ENCODE measurements around the gene CYP24A1.

Gene CYP24A1

DNA sequence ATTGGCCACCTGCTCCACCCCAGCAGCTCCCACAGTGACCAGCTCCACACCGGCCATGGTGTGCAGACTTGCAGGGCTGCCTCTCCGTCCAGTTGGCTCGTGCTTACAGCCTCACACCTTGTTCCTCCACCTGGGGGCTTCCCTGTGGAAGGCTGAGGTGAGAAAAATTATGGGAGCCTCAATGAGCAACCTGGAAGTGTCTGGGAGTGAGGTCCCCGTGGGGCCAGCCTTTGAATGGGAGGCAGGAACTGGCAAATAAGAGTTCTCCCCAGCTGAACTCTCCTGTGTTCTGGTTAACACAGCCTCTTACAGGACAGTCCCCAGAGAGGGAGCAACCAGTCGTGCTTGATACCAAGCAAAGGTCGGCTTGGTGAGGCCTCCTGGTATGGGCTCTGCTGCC is 30.3 kb upstream of the CYP24A1 start:
- DNase-seq (ENCODE audit: extremely low read depth in 1 of 2, low read depth in 1 of 2): no peak

DNA sequence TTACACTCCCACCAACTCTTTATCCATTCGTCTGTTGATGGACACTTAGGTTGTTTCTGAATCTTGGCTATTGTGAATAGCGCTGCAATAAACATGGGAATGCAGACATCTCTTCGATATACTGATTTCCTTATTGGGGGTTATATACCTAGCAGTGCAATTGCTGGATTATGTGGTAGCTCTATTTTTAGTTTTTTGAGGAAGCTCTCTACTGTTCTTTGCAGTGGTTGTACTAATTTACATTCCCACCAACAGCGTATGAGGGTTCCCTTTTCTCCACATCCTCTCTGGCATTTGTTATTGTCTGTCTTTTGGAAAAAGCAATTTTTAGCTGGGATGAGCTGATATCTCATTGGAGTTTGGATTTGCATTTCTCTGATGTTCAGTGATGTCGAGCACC is 29.5 kb upstream of the CYP24A1 start:
- DNase-seq (ENCODE audit: extremely low read depth in 1 of 2, low read depth in 1 of 2): no peak

DNA sequence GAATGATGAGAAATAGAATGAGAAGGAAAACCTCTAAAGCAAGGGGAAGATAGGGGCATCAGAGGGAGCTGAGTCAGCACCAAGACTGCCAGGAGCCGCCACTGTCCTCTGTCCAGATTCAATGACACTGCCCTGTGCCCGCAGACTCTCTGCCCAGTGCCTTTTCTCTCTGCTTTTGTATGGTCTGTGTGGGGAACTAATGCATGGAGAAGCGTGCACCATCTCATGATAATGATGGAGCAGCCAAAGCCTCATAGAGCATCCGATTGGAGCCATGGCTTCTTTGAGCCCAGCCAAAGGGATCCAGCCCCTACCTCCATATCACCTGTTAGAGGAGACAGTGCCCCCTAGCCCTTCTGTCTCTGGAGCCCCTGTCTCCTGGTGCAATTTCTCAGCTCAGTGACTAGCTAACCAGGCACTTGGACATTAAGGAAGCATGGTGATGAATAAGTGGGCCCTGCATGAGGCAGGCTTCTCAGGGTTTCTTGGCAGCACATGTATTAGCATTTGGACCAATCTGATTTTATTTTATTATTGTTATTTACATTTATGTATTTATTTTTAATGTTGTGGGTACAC is 27.6 kb upstream of the CYP24A1 start:
- no peak for DNase-seq (ENCODE audit: extremely low read depth in 1 of 2, low read depth in 1 of 2)

DNA sequence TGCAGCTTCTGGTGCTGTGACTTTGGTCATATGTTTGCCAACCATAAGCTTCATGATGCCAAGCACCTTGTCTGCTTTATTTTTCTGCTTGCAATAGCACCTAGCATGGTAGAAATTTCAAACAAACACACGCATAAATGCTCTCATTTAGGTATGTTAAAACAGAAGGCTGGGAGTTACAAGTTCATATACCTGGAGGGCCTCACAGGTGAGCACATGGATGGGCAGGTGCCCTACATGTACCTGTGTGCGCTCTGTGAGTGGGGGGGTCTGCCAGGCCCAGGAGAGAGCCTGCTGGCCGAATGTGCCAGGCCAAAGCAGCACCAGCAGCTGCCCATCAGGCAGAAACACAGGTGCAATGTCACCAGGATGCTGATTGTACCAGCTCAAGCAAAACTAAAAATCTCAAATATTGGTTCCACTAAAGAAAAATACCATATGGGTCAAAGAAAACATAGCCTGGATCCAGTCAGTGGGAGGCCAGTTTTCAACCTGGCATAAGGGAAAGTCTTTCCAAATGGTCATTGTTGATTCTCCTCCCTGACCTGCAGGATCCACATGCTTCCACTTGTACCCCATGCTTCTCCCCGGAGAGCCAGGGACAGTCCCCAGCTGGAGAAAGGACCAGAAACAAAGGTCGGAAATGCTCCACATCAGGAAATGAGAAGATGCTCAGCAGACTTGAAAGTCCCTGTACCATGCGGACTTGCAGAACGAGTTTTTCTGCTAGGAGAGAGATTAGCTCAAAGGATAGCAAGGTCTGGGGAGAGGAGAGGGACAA is 26.9 kb upstream of the CYP24A1 start:
- no peak for DNase-seq (ENCODE audit: extremely low read depth in 1 of 2, low read depth in 1 of 2)

DNA sequence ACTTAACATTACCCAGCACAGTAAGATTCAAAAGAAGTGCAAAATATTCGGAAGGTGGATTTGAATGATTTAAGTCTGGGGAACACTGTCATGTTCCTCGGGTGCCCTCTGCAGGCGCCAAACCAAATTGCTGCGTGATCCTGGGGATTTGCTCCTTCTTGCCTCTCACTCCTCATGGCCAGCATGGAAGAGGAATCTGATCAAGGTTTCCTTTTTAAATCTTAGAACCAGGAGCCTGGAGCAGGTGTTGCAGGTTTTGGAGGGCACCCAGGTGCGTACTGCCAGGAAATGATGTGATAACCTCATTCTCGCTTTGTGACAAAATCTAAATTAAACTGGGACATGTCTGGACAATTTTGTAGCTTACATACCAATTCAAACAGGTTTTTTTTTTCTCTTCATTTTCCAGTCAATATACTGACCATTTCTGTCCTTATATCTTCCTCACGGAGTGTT is 26.0 kb upstream of the CYP24A1 start:
- peak; percentile 19 to 51 for DNase-seq (ENCODE audit: extremely low read depth in 1 of 2, low read depth in 1 of 2)

DNA sequence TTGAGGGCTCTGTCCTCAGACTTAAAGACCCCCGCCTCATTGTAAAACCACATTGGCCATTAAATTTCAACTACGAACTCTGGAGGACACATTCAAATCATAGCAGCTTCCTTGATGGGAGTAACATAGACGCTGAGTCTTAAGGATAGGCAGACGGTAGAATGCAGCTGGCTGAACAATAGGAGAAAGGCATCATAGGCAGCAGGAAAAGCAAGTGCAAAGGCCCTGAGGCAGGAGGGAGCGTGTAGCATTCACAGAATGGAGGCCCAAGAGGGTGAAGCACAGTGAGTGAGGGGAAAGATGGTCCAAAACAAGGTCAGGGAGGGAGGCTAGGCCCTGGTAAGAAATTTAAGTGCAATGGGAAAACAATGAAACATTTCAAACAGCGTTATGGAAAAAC is 25.5 kb upstream of the CYP24A1 start:
- no peak for DNase-seq (ENCODE audit: extremely low read depth in 1 of 2, low read depth in 1 of 2)

DNA sequence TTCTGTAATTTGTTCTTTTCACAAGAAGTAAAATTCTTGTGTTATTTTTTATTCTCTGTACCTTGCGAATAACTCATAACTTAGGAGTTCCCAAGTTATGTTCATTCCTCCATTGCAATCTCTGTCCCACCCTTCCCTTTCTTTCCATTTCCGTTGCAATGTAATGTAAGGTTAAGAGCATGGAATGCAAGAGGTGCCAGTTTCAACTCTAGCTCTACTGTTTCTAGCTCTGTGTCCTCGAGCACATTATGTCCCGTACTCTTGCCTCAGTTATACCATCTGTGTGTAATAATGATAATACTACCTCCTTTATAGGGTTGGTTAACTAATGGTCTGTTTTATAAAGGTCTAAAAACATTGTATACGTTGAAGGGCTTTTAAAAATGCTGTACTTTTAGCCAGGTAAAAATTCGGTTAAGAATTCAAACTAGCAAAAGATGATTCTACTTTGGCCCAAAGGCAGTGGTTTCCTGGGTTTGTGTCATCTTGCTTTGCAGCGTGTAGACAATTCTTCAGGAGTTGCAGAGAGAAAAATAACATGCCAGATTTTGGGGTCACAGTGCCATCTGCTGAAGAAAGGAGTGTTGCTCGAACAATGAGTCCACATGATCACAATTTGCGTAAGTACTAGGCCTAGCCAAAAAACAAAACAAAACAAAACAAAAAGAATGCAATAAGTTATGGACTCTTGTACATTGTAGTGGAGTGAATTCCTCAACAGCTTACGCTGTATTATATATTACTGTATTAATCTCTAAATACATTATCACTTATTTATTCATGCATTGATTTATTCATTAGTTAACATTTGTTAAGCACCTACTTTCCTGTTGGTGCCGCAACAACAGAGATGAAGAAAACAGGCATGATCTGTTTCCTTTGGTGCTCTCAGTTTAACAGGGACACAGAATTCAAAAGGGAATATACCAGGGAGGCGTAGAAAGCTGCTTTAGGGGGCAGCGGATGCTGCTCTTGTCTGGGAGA is 24.1 kb upstream of the CYP24A1 start:
- DNase-seq (ENCODE audit: extremely low read depth in 1 of 2, low read depth in 1 of 2): no peak

DNA sequence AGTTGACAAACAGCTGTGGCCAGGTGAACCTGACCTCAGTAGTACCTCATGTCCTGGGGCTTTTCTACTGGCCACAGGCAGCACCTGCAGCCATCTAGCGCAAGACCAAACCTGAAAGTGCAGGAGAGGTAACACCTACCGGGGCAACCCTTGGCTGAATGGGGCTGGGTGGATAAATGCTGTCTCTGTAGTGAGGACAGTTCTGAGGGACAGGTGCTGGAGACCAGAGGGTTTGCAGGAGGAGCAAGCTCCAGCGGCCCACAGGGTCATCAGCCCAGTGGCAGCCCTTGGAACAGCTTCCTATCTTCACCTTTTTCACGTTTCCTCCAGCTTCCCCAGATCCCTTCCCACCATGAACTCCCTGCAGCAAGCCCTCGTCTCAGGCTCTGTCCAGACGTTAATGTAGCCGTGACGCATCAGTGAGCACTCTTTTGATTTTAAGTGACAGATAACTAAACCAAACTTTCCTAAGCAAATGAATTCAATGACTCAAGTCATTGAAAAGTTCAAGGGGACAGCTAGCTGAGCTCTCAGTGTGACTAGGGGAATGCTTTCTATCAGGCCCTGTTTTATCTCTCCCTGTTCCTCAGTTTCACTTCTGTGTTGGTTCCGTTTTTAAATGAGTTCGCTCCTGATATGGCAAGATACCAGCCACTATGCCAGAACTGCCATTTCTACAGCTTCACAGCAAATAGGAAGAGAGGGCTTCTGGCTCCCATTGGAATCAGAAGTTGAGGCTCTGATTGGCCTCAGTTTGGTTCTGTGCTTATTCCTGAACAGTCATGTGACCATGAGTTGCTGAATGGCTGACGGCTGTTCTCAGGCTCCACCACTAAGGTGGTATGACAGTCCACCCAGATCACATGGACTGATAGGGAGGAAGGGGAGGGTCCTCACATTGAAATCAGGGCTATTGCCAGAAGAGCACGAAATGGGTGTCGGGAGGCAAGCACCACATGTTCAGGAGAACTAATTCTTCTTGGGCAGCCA is 22.0 kb upstream of the CYP24A1 start:
- no peak for DNase-seq (ENCODE audit: extremely low read depth in 1 of 2, low read depth in 1 of 2)

DNA sequence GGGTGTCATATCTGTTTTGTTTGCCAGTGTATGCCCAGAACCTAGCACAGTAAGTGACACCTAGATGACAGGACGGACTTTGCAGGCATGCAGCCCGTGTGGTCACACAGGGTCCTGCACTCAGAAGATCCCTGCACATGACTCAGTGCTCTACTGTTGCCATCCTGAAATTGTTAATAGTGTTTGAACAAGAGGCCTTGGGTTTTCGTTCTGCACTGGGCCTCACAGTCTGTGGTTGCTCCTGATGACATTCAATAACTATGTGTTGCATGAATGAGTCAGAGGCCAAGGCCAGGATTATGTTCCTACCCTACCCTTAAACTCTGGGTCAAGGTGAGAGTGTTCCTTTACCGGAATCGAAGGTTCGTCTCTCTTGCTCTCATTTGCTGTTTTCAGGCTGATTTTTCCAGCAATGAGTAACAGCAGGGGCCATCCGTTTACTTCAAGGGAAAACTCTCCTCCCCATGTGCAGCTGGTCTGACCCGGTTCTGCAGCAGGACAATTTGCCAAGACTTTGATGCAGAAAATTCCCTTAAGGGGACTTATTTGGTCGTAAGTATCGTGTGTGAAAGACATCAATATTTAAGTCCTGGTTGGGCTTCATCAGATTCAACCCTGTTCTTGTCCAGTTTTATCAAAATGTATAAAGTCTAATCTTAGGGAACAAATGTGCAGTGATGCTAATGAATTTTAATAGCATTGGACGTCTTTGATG is 21.1 kb upstream of the CYP24A1 start:
- no peak for DNase-seq (ENCODE audit: extremely low read depth in 1 of 2, low read depth in 1 of 2)

DNA sequence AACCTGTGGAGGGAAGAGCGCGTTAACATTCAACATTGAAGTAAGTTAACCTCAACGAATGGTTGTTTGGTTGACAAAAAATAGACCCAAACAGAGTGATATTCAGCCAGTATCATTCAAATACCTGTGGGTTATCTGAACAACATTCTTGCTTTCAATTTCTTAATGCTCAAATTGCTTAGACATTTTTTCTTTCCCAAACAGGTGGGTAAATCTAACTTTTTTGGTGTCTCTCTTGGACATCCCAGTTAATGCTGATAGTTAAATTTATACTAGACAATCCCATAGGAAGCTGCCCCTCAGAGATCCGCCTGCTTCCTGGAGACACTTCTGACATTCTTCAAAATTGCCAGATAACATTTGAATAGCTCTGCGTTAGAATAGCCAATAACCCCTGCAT is 20.0 kb upstream of the CYP24A1 start:
- DNase-seq (ENCODE audit: extremely low read depth in 1 of 2, low read depth in 1 of 2): no peak

DNA sequence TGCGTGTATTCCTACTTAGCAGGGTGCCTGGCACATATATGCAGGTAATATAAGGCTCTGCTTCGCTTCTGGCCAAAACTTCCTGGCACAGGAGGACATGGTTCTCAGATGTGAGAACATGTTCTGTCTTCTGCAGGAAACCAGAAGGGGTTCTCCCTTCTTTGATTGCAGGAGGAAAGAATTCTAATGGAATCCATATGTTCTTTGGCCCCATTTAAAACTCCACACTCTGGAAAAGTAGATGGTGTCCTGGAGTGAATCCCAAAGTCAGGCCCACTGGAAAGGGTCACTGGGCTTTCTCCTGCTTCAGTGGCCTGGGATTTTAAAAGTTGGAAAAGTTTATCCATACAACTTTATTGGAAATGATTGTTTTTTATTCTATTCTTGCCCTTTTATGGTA is 16.4 kb upstream of the CYP24A1 start:
- no peak for DNase-seq (ENCODE audit: extremely low read depth in 1 of 2, low read depth in 1 of 2)

DNA sequence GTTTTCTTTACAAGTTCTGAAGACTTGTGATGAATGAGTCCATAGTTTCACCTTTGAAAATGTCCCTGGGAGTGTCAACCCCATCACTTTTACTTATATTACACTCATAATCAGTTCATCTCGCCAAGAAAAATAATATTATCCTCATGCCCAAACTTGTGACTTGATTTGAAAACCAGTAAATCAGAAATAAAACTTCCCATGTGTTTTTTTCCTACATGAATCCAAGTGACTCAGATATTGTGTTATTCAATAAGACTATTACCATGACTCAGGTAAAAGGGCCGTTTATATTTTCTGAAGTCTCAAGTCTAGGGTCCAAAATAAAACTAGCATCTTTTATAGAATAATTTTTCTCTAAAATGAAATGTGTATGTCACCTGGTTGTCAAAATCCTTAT is 15.8 kb upstream of the CYP24A1 start:
- DNase-seq (ENCODE audit: extremely low read depth in 1 of 2, low read depth in 1 of 2): no peak

DNA sequence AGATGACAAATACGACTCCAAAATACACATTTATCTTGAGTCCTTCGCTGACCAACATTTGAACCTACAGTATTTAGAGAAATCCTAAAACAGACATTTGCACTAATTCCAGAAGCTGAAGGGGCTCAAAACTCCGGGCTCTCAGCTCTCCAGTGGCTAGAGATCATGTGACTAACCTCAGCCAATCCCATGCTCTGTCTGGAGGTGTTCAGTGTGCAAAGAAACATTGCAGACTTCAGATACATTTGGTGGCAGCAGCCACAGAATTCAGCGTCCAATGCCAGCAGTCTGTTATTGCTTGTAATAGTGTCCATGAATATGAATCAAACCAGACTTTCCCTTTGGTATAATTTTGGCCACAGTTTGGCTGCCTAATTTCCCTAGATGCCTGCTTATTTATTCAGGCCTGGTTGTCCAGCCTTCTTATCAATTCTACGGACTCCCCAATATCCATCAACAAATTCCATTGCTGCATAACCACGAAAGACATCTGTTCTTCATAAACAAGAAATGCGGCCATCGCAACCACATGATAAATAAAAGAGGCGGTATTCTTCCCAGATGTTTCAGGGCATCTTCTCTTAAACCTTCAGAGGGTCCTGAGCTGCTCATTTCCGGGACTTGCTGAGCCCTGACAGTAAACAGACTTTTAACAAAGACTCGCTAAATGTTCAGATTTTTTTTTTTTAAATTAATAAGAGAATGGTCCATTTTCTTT is 14.5 kb upstream of the CYP24A1 start:
- DNase-seq (ENCODE audit: extremely low read depth in 1 of 2, low read depth in 1 of 2): no peak

DNA sequence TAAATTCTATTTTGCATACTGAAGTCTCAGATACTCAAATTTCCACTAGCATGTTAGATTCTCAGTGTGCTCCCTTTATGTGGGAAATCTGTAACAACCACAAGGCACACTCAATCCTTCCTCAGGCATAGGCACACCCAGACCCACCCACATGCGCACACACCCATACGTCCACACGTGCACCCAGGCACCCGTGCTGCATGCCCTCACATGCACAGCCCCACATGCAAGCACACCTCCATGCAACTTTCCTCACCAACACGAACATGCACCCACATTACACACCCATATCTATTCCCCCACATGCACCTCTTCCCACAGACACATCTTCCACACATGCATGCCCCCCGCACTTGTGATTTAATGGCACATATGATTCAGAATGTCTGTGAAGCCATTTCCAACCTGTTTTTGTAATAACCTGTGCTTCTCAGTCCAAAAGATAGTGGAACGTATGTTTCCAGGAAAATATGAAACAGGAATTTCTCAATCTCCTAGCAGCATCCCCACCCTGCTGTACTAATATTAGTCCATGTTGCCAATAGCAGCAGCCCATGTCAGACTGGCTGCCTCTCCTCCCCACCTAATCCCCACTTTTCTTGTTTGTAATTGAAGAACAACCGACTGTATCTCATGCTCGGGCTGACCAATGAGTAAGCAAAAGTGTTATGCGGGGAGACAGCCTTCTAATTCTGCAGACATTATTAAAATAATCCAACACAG is 11.3 kb upstream of the CYP24A1 start:
- DNase-seq (ENCODE audit: extremely low read depth in 1 of 2, low read depth in 1 of 2): no peak

DNA sequence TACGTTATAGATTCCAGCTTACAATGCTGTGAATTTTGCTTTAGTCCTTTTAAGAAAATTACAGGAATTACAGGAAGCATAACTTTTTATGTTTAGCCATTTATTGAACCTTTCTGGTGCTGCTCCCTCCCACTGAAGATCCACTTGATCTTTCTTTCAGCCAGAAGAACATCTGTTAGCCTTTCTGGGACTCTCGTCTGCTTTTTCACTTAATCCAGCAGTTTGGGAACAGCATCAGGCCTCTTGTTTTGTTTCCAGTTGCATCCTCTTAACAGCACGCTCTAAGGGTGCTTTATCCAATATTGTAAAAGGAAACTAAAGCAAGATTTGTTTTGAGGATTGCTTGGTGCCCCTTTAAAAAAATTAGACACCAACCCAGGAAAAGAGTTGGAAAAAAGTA is 10.3 kb upstream of the CYP24A1 start:
- no peak for DNase-seq (ENCODE audit: extremely low read depth in 1 of 2, low read depth in 1 of 2)

DNA sequence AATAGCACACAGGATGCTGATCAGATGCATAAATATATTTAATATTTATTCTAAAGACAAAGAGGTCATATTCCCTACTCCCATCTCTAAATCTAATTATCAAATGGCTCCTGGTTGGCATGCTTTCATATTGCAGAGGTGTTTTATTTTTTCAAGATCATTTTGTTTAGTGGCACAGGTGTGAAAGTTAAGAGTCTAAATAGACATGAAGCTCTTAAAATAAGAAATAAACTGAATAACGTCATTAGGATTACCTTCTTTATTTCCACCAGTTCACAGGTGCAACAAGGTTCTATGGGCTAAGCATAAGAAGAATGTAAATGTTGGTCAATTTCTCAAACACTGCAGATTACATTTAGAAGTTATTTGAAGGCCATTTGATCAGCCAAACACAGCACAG is 7.1 kb upstream of the CYP24A1 start:
- DNase-seq (ENCODE audit: extremely low read depth in 1 of 2, low read depth in 1 of 2): no peak

DNA sequence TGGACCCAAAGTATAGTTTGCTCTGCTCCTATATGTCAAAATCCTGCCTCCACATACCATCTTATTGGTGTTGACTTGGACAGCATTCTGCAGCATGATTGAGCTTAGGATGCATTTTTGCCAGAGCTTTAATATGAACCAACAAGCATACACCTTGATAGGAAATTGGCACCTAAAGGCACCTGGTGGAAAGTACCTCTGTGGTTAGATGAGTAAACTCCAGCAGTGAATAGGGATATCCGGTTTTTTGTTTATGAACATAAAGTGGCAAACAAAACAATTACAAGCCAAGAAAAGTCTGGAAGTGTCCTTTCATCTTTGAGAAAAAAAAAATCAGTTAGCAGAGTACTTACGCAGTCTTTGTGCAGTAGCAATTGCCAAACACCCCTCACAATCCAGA is 6.2 kb upstream of the CYP24A1 start:
- no peak for DNase-seq (ENCODE audit: extremely low read depth in 1 of 2, low read depth in 1 of 2)

DNA sequence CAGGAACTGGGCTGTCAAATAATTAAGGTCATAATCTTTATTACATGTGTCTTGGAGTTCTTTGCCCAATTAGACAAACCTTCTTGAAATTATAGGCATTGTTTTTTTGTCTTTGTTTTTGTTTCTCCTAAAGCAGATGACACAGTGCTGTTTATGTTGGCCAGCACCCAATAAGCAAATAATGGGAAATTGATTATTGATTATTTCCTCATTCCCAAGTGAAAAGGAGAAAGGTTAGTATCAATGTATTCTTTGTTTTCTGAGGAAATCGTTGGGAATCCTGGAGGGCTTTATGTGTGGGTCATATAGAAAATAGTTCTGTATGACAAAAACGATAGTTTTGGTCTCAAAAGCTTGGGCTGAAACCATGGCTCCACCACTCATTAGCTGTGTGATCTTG is 4.5 kb upstream of the CYP24A1 start:
- no peak for DNase-seq (ENCODE audit: extremely low read depth in 1 of 2, low read depth in 1 of 2)

Data from activated CD8-positive, alpha-beta memory T cell treated with anti-CD3 and anti-CD28 coated beads for 1 hour (primary cell).